ENCODE data around the gene OR5H14.
"Not testable (repeated sequence)": the region's sequence is repeated elsewhere in the genome, so short reads cannot be mapped to it uniquely, and the experiment has no call there.

OR5H14 gene

GRCh38 chr3:98115717-98116116 lies 31.6 kb upstream of the OR5H14 start:
- TF ChIP-seq CTCF (IDR thresholded peaks at IDR 0.05; ENCODE audit: control extremely low read depth, extremely low read depth, low read depth, missing control alignments): no peak
- ChIA-PET CTCF (no interaction called here), POLR2A (no interaction called here)
- DNase-seq (ENCODE audit: extremely low spot score): no peak

GRCh38 chr3:98130421-98130820 lies 16.9 kb upstream of the OR5H14 start, which contains the start of gene OR5H1:
OR5H1 (plus strand) TSS chr3:98130721; CDS start chr3:98132698, 1,977 bp downstream.
- no peak for DNase-seq (ENCODE audit: extremely low spot score)
- POLR2A ChIA-PET: no interaction called here
- no peak for TF ChIP-seq CTCF (IDR thresholded peaks at IDR 0.05; ENCODE audit: control extremely low read depth, extremely low read depth, low read depth, missing control alignments)
- CTCF ChIA-PET: no interaction called here

GRCh38 chr3:98136631-98137030 lies 10.6 kb upstream of the OR5H14 start:
- CTCF ChIA-PET: interaction anchor here (1.3 to 1.5 kb wide), 2 partner anchors 10 to 25 kb away, joined by 3 to 4 read pairs; no protein-coding TSS in a partner anchor
- POLR2A ChIA-PET: no interaction called here
- TF ChIP-seq CTCF (IDR thresholded peaks at IDR 0.05; ENCODE audit: control extremely low read depth, extremely low read depth, low read depth, missing control alignments): no peak
- DNase-seq (ENCODE audit: extremely low spot score): no peak

- DNase-seq (ENCODE audit: extremely low spot score); POLR2A ChIA-PET: not testable (repeated sequence)
- CTCF ChIA-PET: interaction anchor here (1.3 kb wide), 1 partner anchor 12 kb away, joined by 5 read pairs; no protein-coding TSS in a partner anchor
Observed at GRCh38 chr3:98137826-98138557, 9.3 kb upstream of the OR5H14 start.

GRCh38 chr3:98140531-98140930 lies 6.7 kb upstream of the OR5H14 start:
- TF ChIP-seq CTCF (IDR thresholded peaks at IDR 0.05; ENCODE audit: control extremely low read depth, extremely low read depth, low read depth, missing control alignments): no peak
- no peak for DNase-seq (ENCODE audit: extremely low spot score)
- POLR2A ChIA-PET: no interaction called here
- CTCF ChIA-PET: interaction anchor here (2.0 kb wide), 1 partner anchor 188 kb away, joined by 5 read pairs; no protein-coding TSS in a partner anchor

- DNase-seq (ENCODE audit: extremely low spot score): no peak
- TF ChIP-seq CTCF (IDR thresholded peaks at IDR 0.05; ENCODE audit: control extremely low read depth, extremely low read depth, low read depth, missing control alignments): no peak
- POLR2A ChIA-PET: no interaction called here
- CTCF ChIA-PET: interaction anchor here (1.1 kb wide), 1 partner anchor 13 kb away, joined by 3 read pairs; no protein-coding TSS in a partner anchor
Observed at GRCh38 chr3:98148751-98149150, 1.5 kb downstream of the OR5H14 start.

- POLR2A ChIA-PET; DNase-seq (ENCODE audit: extremely low spot score): not testable (repeated sequence)
- CTCF ChIA-PET: interaction anchor here (1.1 kb wide), 1 partner anchor 12 kb away, joined by 3 read pairs; no protein-coding TSS in a partner anchor
Observed at GRCh38 chr3:98149456-98149855, 2.2 kb downstream of the OR5H14 start.
